Right lung (tissue), 5 donors: Measurements from ENCODE around the gene MPC2. TPM values are rescaled to one million over a fixed set of nuclear protein-coding genes. Genes with fewer than 3 reads are reported as not detected.
"Not testable (repeated sequence)": the region's sequence is repeated elsewhere in the genome, so short reads cannot be mapped to it uniquely, and the experiment has no call there.

ENCODE experiments used
- DNase-seq, 2 donors: peaks; one replicate each; pipeline ENCODE4 v3.0.0-alpha.2; 2013
- polyA plus RNA-seq, 5 donors: library from polyadenylated mRNA; unstranded; fragments of 120-200 nt; gene quantifications; one replicate each; pipeline versions ENCODE4 v1.2.1 to v1.2.3, GENCODE V29; 2013; ENCODE audit warnings: inconsistent platforms in 1 of 5, low replicate concordance in 1 of 5; ENCODE audit not compliant: insufficient read length in 5 of 5, insufficient read depth in 1 of 5

MPC2 gene
- polyA plus RNA-seq, 5 donors = 46.3 to 57.7 (median 54.9) TPM

DNA sequence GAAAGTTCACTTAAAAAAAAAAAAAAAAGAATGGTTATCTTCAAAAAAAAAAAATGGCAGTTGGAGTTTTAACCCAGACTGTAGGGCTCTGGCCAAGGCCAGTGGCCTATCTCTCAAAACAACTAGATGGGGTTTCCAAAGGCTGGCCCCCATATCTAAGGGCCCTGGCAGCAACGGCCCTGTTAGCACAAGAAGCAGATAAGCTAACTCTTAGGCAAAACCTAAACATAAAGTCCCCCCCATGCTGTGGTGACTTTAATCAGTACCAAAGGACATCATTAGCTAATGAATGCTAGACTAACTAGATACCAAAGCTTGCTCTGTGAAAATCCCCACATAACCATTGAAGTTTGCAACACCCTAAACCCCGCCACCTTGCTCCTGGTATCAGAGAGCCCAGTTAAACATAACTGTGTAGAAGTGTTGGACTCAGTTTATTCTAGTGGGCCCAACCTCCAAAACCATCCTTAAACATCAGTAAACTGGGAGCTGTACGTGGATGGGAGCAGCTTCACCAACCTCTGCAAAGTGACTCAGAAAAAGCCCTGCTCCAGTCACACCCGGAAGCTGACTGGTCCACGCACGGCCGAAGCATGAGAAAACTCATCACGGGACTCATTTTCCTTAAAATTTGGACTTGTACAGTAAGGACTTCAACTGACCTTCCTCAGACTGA, 70.0 kb downstream of the MPC2 start:
- not testable (repeated sequence) for DNase-seq

Other genes with a start within 250 kb of the MPC2 start
- gene MPZL1, start 215.1 kb downstream of the MPC2 start, polyA plus RNA-seq = 100 to 1,000 TPM; 106 to 128 (median 118) TPM
- gene ADCY10, start 22.9 kb downstream of the MPC2 start, polyA plus RNA-seq = under 1 TPM; 0.18 to 0.51 (median 0.23) TPM
- gene DCAF6, start 389 bp downstream of the MPC2 start, polyA plus RNA-seq = 10 to 100 TPM; 54.9 to 64.0 (median 61.8) TPM
- 10 to 100 TPM; 23.2 to 33.0 (median 24.8) TPM for gene GPR161, start 199.9 kb upstream of the MPC2 start, polyA plus RNA-seq
- 10 to 100 TPM; 45.4 to 62.3 (median 56.2) TPM for gene TIPRL, start 241.9 kb upstream of the MPC2 start, polyA plus RNA-seq